ENCODE measurements around the gene EFCAB6.

Gene EFCAB6

GRCh38 chr22:43622886-43623285, 189.2 kb downstream of the EFCAB6 start:
- H3K4me3 ChIP-seq (ENCODE audit: low read depth, low read length) = no peak overlapping the region
- no peak for TF ChIP-seq CTCF (IDR thresholded peaks at IDR 0.05; ENCODE audit: borderline replicate concordance, insufficient read depth, low read depth, low read length)

- H3K4me3 ChIP-seq (ENCODE audit: low read depth, low read length) = no peak overlapping the region
- TF ChIP-seq CTCF (IDR thresholded peaks at IDR 0.05; ENCODE audit: borderline replicate concordance, insufficient read depth, low read depth, low read length) = no peak
These were observed 191.9 kb downstream of the EFCAB6 start for GRCh38 chr22:43620197-43620596.

GRCh38 chr22:43618517-43618916, 193.6 kb downstream of the EFCAB6 start:
- H3K4me3 ChIP-seq (ENCODE audit: low read depth, low read length) = no peak overlapping the region
- no peak for TF ChIP-seq CTCF (IDR thresholded peaks at IDR 0.05; ENCODE audit: borderline replicate concordance, insufficient read depth, low read depth, low read length)

- no peak for TF ChIP-seq CTCF (IDR thresholded peaks at IDR 0.05; ENCODE audit: borderline replicate concordance, insufficient read depth, low read depth, low read length)
- no peak overlapping the region for H3K4me3 ChIP-seq (ENCODE audit: low read depth, low read length)
These were observed 195.5 kb downstream of the EFCAB6 start for GRCh38 chr22:43616645-43617044.

- no peak overlapping the region for H3K4me3 ChIP-seq (ENCODE audit: low read depth, low read length)
- TF ChIP-seq CTCF (IDR thresholded peaks at IDR 0.05; ENCODE audit: borderline replicate concordance, insufficient read depth, low read depth, low read length) = no peak
These were observed 211.8 kb downstream of the EFCAB6 start for GRCh38 chr22:43600265-43600664.

GRCh38 chr22:43592476-43592875, 219.6 kb downstream of the EFCAB6 start:
- no peak for TF ChIP-seq CTCF (IDR thresholded peaks at IDR 0.05; ENCODE audit: borderline replicate concordance, insufficient read depth, low read depth, low read length)
- H3K4me3 ChIP-seq (ENCODE audit: low read depth, low read length) = no peak overlapping the region

GRCh38 chr22:43591380-43591779, 220.7 kb downstream of the EFCAB6 start:
- H3K4me3 ChIP-seq (ENCODE audit: low read depth, low read length) = no peak overlapping the region
- TF ChIP-seq CTCF (IDR thresholded peaks at IDR 0.05; ENCODE audit: borderline replicate concordance, insufficient read depth, low read depth, low read length) = no peak
